ENCODE data around the gene CGAS.

GRCh38 chr6:73455865-73456629 lies 4.0 kb upstream of the CGAS start:
- TF ChIP-seq CTCF (conservative IDR thresholded peaks at IDR 0.05; ENCODE audit: low read depth in 2 of 2) = no peak
- no peak for TF ChIP-seq EZH2 (IDR thresholded peaks at IDR 0.05; ENCODE audit: low read depth, unreplicated experiment)
- TF ChIP-seq POLR2AphosphoS5 (IDR thresholded peaks at IDR 0.05; ENCODE audit: low read depth) = no peak
- TF ChIP-seq EZH2phosphoT487 (IDR thresholded peaks at IDR 0.05; ENCODE audit: unreplicated experiment) = no peak
- no peak for TF ChIP-seq REST (IDR thresholded peaks at IDR 0.05; ENCODE audit: unreplicated experiment)
- no peak for TF ChIP-seq CREB1 (CRISPR knock-in tag; IDR thresholded peaks at IDR 0.05; ENCODE audit: low read depth)
- no peak for TF ChIP-seq JUNB (IDR thresholded peaks at IDR 0.05; ENCODE audit: unreplicated experiment)
- no peak for TF ChIP-seq STAT1 (IDR thresholded peaks at IDR 0.05; ENCODE audit: unreplicated experiment)
- no peak for TF ChIP-seq ETS1 (IDR thresholded peaks at IDR 0.05)

Measured in GM23338 (cell line).